Activated T-cell treated with anti-CD3 and anti-CD28 coated beads, Interleukin-2, amount 50 U/mL, for 72 hours (primary cell): Measurements from ENCODE around the gene PLXNA2. TPM values are rescaled to one million over a fixed set of nuclear protein-coding genes. Genes with fewer than 3 reads are reported as not detected.

Source experiments
- ATAC-seq, 2 donors: fragments of 150-1000 bp; cut with Tn5 transposase; replicated peaks in 1 of 2; 2 replicates each; pipeline ENCODE4 v1.10.0; 2021; ENCODE audit warnings: moderate library complexity in 2 of 2, mild to moderate bottlenecking in 1 of 2
- DNase-seq, 2 donors: peaks; one replicate each; pipeline ENCODE4 v3.0.0; 2021 to 2022; ENCODE audit warnings: mixed read lengths in 1 of 2
- H3K27ac Mint-ChIP-seq: one replicate; pipeline ENCODE4 v1.8.0; 2022; ENCODE audit warnings: mild to moderate bottlenecking, moderate library complexity, mixed read lengths
- H3K27me3 Mint-ChIP-seq: one replicate; pipeline ENCODE4 v1.8.0; 2022; ENCODE audit warnings: low read depth, mixed read lengths
- H3K36me3 Mint-ChIP-seq, 2 donors: one replicate each; pipeline ENCODE4 v1.8.0; 2022; ENCODE audit warnings: mixed read lengths in 2 of 2, mild to moderate bottlenecking in 1 of 2; ENCODE audit not compliant: insufficient read depth in 2 of 2
- H3K4me1 Mint-ChIP-seq: one replicate; pipeline ENCODE4 v1.8.0; 2022; ENCODE audit warnings: low read depth, mixed read lengths
- H3K4me3 Mint-ChIP-seq, 2 donors: one replicate each; pipeline ENCODE4 v1.8.0; 2022; ENCODE audit warnings: mild to moderate bottlenecking in 2 of 2, mixed read lengths in 2 of 2, moderate library complexity in 2 of 2
- H3K9me3 Mint-ChIP-seq, 2 donors: one replicate each; pipeline ENCODE4 v1.8.0; 2022; ENCODE audit warnings: mixed read lengths in 2 of 2
- total RNA-seq, 2 donors: library from RNA; stranded (reverse); gene quantifications; one replicate each; pipeline ENCODE4 v1.2.3, GENCODE V29; 2022

Gene PLXNA2
- total RNA-seq, 2 donors from 2014 or later = 0.07 to 0.72 TPM

GRCh38 chr1:208233546-208233945 lies 10.6 kb downstream of the PLXNA2 start:
- Mint-ChIP-seq H3K9me3 (no peaks in the 10 kb centered on the region), H3K27me3 (peaks cover 59% of the 10 kb centered on the region), H3K27ac (no peak overlapping the region), H3K4me3 (no peak overlapping the region), H3K4me1 (peaks cover 17% of the 10 kb centered on the region), H3K36me3 (no peaks in the 10 kb centered on the region)
- DNase-seq (no peak), ATAC-seq (no peak)

- Mint-ChIP-seq H3K4me1 (peaks cover 17% of the 10 kb centered on the region), H3K4me3 (no peak overlapping the region), H3K9me3 (no peaks in the 10 kb centered on the region), H3K27ac (no peak overlapping the region), H3K36me3 (no peaks in the 10 kb centered on the region), H3K27me3 (peaks cover 56% of the 10 kb centered on the region)
- ATAC-seq = no peak
- DNase-seq = no peak
Measured at GRCh38 chr1:208232662-208233038, 11.5 kb downstream of the PLXNA2 start.

DNA sequence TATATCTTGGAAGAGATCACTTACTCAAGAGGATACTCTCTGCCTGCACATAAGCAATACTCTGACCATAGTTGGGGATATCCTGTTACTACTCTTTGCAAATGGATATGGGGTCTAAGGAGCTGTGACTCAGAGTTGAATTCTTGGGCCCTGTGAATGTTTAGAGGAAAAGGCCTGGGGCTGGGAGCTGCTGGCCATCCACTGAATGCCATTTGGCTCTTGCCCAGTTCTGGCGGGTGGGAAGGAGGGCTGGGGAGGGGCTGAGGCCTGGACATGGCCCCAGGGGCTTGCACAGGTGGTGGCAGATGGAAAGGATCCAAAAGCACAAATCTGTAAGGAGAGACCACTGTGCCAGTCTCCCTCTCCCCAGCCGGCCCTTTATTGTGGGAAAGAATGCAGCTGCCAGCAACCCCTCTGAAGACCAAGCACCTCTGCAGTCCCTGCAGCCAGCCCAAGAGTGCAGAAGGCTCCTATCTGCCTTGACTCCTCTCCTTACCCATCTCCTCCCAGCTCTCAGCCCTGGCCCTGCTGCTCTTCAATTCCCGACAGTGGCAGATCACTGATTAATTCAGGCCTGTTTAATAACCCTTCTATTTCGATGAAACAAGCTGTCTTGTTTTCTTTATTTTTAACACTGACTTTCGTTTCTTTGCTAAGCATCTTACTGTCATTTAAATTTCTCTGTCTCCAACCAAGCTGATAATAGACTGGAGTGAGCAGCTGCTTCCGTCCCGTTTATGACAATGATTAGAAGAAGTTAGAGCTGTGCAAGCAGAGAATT lies 12.1 kb downstream of the PLXNA2 start:
- H3K27me3 Mint-ChIP-seq = peaks cover 50% of the 10 kb centered on the region
- H3K4me3 Mint-ChIP-seq = no peak overlapping the region
- no peak for ATAC-seq

DNA sequence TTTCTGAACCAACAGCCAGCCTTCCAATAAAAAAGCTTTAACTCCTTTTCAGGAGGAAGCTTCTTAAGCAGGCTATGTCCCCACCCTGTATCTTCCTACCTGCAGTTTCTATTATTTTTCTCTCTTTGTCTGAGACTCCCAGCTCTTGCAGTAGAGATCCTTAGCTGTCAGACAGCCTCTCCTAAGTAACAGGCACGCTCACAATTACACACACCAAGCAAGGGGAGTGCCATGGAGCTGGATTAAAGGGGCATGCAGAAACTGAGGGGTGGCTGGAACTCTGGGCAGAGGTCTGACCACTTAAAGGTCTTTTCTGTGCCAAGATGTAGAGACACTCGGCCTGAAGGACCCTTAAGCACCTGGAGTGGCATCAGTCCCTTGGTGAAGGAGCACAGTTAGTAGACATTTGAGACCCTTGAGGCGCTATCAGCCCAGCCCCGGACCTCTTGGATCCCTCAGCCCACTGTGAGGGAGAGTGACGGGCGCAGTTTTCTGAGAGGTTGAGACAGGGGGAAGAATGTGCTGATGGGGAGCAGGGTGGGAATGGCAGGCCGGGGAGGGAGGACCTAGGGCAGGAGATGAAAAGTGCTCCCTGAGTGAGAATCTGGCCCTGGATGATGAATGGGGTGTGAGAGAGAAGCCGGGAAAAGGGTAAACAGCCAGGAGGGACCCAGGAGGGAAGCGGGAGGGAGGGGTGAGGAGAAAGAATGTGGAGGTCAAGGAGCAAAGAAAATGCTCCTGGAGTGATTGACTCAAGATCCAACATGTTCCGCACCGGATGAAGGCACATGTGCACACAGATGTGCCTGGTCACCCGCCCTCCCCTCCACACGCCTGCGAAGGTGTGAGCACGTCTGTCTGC lies 13.3 kb downstream of the PLXNA2 start:
- H3K27ac Mint-ChIP-seq = no peak overlapping the region
- ATAC-seq (no peak), DNase-seq (no peak)
- H3K36me3 Mint-ChIP-seq = no peaks in the 10 kb centered on the region
- H3K9me3 Mint-ChIP-seq = no peaks in the 10 kb centered on the region
- H3K4me3 Mint-ChIP-seq = no peak overlapping the region
- peaks cover 5% of the 10 kb centered on the region for H3K4me1 Mint-ChIP-seq
- peaks cover 40% of the 10 kb centered on the region for H3K27me3 Mint-ChIP-seq

More for the DNA sequence above, 12.1 kb downstream of the PLXNA2 start:
- no peaks in the 10 kb centered on the region for H3K9me3 Mint-ChIP-seq
- peaks cover 17% of the 10 kb centered on the region for H3K4me1 Mint-ChIP-seq
- DNase-seq = no peak
- no peaks in the 10 kb centered on the region for H3K36me3 Mint-ChIP-seq
- no peak overlapping the region for H3K27ac Mint-ChIP-seq

- Mint-ChIP-seq H3K4me1 (no peaks in the 10 kb centered on the region), H3K27ac (no peak overlapping the region), H3K9me3 (no peaks in the 10 kb centered on the region), H3K36me3 (no peaks in the 10 kb centered on the region), H3K4me3 (no peak overlapping the region), H3K27me3 (peaks cover 39% of the 10 kb centered on the region)
- no peak for DNase-seq
- ATAC-seq = no peak
Measured at GRCh38 chr1:208228550-208228949, 15.6 kb downstream of the PLXNA2 start.

DNA sequence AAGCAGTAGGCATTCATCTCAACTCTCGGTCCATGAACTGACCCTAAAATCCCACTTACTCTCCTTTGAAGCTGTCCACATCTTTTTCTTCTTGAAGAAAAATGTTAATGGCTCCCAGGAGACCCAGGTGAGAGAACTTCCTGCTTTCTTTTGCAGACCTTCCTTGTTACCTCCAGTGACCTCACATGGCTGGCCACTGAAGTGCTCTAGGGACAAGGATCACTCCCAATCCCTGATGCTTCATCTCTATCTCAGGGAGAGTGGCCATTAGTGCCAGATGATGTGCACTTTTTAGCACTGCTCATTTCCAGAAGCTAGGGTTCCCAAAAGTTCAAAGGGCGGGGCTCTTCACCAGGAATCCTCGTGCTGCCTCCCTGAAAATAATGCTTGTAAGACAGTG lies 16.2 kb downstream of the PLXNA2 start:
- H3K27me3 Mint-ChIP-seq = peaks cover 38% of the 10 kb centered on the region
- H3K36me3 Mint-ChIP-seq = no peaks in the 10 kb centered on the region
- ATAC-seq = no peak
- no peaks in the 10 kb centered on the region for H3K4me1 Mint-ChIP-seq
- H3K27ac Mint-ChIP-seq = no peak overlapping the region
- DNase-seq = no peak
- no peak overlapping the region for H3K4me3 Mint-ChIP-seq
- H3K9me3 Mint-ChIP-seq = no peaks in the 10 kb centered on the region

DNA sequence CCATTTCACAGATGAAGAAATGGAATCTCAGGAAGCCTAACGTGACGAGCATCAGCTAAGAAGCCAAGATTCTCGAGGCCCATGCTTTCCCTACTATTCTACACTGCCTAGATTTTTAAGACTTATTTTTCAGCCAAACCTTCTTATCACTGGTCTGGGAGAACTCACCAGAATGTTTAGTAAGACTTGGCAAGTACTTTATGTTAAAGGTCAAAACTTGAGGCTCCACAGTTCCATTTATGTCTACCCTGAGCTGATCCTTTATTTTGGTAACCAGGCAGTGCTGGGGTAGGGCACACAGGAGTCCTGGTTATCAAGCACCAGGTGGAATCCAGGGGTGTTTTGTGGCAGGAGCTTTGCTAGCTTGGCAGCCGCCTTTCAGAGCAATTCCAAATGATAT lies 16.8 kb downstream of the PLXNA2 start:
- H3K27me3 Mint-ChIP-seq = peaks cover 42% of the 10 kb centered on the region

GRCh38 chr1:208225954-208226937 lies 17.9 kb downstream of the PLXNA2 start:
- H3K36me3 Mint-ChIP-seq = no peaks in the 10 kb centered on the region
- DNase-seq (no peak), ATAC-seq (no peak)
- H3K27ac Mint-ChIP-seq = no peak overlapping the region
- H3K27me3 Mint-ChIP-seq = peaks cover 48% of the 10 kb centered on the region
- no peaks in the 10 kb centered on the region for H3K4me1 Mint-ChIP-seq
- no peak overlapping the region for H3K4me3 Mint-ChIP-seq
- H3K9me3 Mint-ChIP-seq = no peaks in the 10 kb centered on the region

More for the DNA sequence above, 16.8 kb downstream of the PLXNA2 start:
- Mint-ChIP-seq H3K4me3 (no peak overlapping the region), H3K27ac (no peak overlapping the region), H3K4me1 (no peaks in the 10 kb centered on the region), H3K36me3 (no peaks in the 10 kb centered on the region), H3K9me3 (no peaks in the 10 kb centered on the region)
- DNase-seq = no peak
- no peak for ATAC-seq

DNA sequence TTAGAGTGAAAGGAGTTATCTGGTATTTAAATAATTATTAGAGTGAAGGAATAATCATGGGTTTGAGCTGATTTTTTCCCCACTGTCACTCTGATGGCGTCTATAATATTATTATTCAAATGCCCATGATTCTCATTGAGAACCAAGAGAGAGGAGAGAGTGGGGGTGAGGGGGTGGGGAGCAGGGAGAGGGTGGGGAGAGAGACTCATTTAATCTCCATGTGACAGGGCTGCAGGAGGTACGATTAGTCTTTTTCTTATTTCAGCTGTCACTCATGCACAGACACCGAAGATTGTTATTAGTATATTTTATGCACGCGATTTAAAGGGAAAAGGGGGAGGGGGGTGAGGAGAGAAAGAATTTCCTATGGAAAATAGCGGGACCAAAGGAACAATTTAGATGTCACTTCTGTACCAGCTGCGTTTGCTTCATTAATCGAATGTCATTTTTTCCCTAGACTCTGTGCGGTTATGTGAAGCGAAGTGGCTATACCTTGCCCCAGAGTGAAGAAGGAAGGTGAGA lies 19.9 kb downstream of the PLXNA2 start:
- no peaks in the 10 kb centered on the region for H3K36me3 Mint-ChIP-seq
- no peaks in the 10 kb centered on the region for H3K9me3 Mint-ChIP-seq
- no peak overlapping the region for H3K27ac Mint-ChIP-seq
- H3K27me3 Mint-ChIP-seq = peaks cover 44% of the 10 kb centered on the region
- H3K4me1 Mint-ChIP-seq = peaks cover 9% of the 10 kb centered on the region
- DNase-seq = no peak
- no peak for ATAC-seq
- no peak overlapping the region for H3K4me3 Mint-ChIP-seq

GRCh38 chr1:208223136-208223535 lies 21.0 kb downstream of the PLXNA2 start:
- Mint-ChIP-seq H3K4me3 (no peak overlapping the region), H3K9me3 (no peaks in the 10 kb centered on the region), H3K36me3 (no peaks in the 10 kb centered on the region), H3K4me1 (peaks cover 9% of the 10 kb centered on the region), H3K27me3 (peaks cover 33% of the 10 kb centered on the region), H3K27ac (no peak overlapping the region)
- ATAC-seq (no peak), DNase-seq (no peak)

- Mint-ChIP-seq H3K27me3 (peaks cover 31% of the 10 kb centered on the region), H3K36me3 (no peaks in the 10 kb centered on the region), H3K27ac (no peak overlapping the region), H3K4me1 (peaks cover 9% of the 10 kb centered on the region), H3K9me3 (no peaks in the 10 kb centered on the region), H3K4me3 (no peak overlapping the region)
- DNase-seq (no peak), ATAC-seq (no peak)
Measured at GRCh38 chr1:208222376-208223126, 21.6 kb downstream of the PLXNA2 start.

- no peak for ATAC-seq
- no peak overlapping the region for H3K27ac Mint-ChIP-seq
- H3K4me3 Mint-ChIP-seq = no peak overlapping the region
- H3K4me1 Mint-ChIP-seq = peaks cover 9% of the 10 kb centered on the region
- no peaks in the 10 kb centered on the region for H3K36me3 Mint-ChIP-seq
- H3K9me3 Mint-ChIP-seq = no peaks in the 10 kb centered on the region
- DNase-seq = no peak
- peaks cover 31% of the 10 kb centered on the region for H3K27me3 Mint-ChIP-seq
Measured at GRCh38 chr1:208221291-208221622, 22.9 kb downstream of the PLXNA2 start.
